Hematopoietic multipotent progenitor cell treated with erythropoietin and hydrocortisone succinate and interleukin-3 and kit ligand, for 6 days (in vitro differentiated cells): Measurements from ENCODE around the gene ALPI.
A peak's percentile ranks its signal among the peaks of the same experiment; 100 is the strongest.

Experiments used
- DNase-seq: peaks from one replicate; pipeline ENCODE4 v3.0.0-alpha.2; 2015

The ALPI gene

DNA sequence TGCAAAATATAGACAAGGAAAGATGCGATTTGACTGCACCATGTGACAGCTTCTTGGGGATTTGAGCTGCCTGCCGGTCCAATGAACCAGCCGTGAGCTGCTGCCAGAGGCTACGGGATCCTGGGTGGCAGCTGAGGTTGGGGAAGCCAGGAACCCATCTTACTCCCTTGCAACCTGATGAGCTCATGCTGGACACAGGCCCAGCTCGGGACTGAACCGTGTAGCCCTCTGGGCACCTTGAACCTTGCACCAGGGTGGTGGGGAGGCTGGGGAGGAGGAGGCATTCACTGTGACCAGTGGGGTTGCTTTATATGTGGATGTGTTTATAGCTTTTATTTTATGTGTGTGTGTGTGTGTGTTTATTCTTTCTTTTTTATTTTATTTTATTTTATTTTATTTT is 9.1 kb downstream of the ALPI start:
- DNase-seq = no peak

DNA sequence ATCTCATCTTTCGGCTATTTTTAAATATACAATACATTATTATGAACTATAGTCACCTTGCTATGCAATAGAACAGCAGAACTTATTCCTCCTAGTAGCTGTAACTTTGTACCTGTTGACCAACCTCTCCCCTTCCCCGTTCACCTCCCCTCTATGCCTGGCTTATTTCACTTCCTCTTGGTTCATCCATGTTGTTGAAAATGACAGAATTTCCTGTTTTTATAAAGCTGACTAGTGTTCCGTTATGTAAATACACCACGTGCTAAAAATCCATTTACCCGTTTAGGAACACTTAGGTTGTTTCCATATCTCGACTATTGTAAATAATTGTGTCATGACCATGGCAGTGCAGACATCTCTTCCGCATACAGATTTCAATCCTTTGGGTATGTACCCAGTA is 10.3 kb downstream of the ALPI start:
- no peak for DNase-seq

DNA sequence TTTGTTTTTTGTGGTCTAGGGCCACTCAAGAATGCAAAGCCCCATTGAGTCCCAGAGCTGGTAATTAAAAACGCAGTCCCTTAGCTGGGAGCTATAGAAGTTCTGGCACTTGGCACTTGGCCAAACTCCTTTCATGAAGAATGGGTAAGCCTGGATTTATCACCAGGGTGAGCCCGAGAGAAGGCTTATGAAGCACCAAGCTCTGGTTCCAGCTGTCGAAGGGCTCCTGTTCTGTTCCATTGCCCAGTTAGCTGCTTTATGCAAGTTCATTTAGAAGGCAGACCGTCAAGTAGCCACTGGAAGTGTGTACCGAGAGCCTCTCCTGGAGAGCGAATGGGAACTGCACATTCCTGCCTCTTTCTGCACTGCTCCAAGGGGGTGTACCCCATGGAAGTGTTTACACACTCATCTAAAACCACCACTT is 17.5 kb downstream of the ALPI start:
- peak; percentile 35 for DNase-seq

DNA sequence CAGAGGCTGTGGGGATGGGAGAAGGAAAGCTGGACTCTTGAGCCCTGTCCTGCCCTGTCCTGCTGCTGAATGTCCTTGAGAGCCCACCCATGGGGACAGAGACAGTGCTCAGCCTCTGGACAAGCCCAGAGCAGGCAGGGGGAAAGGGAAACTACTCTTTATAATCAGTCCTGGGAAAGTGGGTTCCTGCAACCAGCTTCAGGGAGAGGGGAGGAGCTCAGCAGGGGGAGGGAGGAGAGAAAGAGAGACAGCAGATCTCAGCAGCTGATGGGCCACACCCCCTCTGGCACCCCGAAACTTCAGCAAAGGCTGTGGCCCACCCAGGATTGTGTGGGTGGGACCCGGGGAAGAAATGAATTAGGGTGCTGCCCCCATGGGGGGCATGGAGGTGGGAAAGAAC is 20.1 kb downstream of the ALPI start:
- no peak for DNase-seq

DNA sequence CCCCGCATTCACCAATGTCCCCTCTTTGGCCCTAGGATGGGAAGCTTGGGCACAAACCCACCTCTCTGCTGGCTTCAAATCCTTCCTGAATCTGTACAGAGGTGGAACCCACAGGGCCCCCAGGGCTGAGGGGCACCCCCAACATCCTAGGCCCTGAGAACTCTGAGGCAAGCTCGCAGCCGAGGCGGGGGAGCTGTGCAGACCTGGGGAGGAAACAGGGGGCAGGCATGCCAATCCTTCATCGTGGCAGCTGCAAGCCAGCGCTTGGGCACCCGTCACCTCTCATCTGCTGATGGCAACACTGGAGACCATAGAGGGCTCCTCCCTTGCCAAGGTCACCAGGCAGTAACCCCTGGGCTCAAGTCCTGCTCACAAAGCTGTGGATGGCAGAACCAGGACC is 20.8 kb downstream of the ALPI start:
- DNase-seq = no peak

DNA sequence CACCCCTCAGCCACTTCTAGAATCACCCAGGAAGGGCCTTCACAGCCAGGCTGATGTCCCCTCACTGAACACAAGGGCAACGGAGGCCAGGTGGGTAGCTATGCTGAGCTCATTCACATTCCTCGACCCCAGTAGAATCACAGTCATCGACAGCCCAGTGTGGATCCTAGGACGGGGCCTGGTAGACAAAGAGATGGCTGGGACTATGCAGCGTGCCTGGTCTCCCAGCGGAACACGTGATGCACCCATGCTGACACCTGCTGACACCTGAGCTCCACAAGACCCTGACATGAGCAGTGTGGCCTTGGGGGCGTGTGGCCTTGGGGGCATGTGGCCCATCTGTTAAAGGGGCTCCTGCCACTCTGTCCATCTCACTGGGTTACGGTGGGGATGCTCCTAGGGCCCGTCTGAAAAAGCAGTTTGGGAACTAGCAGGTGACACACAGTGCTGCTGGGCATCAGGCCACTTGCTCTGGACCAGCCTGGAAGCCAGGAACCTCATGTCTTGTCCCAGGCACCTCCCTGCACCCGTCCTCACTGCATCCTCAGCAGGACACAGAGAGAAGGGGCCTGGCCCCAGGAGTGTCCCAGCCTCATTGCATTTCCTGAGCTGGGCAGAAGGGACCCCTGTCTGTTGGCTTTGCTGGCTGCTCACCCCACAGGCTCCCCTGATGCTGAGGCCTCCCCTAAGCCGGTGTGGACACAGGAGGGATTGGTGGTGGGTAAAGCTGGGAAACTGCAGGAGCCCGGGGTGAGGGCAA is 22.0 kb downstream of the ALPI start:
- DNase-seq = no peak

DNA sequence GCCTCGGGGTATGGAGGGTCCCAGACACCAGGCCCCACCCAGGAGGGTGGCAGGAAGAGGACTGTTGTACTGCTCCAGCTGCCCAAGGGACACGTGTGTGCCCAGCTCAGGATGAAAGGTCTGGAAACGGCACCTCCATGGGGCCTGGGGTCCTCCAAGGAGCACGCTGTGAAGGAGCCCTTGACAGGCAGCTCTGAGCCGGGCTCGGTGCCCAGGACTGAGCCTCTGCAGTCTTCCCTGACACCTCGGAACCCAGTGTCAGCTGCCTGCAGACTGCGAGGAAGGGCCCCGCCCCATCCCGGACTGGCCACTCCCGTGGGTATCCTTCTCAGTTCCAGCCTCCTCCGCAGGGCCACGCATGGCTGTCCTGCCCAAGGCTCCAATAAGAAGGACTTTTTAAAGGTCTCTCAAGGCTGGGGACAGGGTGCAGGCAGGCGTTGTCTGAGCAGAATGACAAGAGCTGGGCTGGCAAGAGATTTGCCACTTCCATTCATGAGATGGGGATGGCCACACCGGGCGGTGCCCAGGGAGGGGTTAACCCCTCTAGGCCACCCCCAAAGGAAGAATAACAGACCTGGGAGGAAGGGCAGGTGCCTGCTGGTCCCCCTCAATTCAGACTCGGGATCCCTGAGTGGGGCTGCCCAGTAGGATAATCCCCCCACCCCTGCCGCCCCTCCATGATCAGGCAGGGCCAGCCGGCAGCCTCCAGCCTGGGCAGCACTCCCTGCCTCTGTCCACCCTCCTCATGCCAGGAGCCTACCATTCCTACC is 22.8 kb downstream of the ALPI start:
- no peak for DNase-seq

DNA sequence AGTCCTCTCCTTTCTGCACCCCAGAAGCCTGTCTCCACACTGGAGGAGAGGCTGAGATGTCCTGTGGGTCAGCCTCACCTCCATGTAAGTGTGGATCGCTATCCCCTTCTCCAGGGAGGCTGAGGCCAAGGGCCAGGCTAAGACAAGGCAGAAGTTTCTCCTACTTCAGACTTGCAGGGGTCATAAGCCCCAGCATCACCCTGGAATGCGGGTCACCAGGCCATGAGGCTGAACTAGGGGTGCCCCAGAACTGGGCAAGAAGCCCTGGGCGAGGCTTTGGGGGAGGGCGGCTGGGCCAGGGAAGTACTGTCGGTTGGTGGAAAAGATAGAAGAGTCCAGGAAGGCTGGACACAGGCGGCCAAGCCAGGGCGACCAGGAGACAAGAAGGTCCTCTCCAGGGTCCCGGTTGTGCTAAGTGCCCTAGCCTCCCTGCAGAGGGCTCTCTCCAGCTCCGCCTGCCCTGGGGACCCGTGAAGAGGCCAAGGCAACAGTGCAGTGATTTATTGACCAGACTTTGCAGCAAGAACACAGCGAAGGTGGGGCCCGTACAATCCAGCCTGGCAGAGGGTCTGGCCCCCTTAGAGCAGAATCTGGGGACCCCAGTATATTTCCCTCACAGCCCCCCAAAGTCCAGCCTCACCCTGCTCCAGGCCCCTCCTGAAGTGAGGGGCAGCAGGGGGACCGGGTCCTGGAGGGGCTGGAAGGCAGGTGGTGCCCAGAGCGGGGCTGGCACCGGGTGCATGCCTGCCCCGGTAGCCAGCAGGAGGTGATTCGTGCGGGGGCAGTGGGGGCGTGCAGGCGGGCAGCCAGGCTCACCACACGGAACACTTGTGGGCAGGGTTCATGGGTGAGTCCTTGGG is 23.6 kb downstream of the ALPI start:
- DNase-seq = no peak

DNA sequence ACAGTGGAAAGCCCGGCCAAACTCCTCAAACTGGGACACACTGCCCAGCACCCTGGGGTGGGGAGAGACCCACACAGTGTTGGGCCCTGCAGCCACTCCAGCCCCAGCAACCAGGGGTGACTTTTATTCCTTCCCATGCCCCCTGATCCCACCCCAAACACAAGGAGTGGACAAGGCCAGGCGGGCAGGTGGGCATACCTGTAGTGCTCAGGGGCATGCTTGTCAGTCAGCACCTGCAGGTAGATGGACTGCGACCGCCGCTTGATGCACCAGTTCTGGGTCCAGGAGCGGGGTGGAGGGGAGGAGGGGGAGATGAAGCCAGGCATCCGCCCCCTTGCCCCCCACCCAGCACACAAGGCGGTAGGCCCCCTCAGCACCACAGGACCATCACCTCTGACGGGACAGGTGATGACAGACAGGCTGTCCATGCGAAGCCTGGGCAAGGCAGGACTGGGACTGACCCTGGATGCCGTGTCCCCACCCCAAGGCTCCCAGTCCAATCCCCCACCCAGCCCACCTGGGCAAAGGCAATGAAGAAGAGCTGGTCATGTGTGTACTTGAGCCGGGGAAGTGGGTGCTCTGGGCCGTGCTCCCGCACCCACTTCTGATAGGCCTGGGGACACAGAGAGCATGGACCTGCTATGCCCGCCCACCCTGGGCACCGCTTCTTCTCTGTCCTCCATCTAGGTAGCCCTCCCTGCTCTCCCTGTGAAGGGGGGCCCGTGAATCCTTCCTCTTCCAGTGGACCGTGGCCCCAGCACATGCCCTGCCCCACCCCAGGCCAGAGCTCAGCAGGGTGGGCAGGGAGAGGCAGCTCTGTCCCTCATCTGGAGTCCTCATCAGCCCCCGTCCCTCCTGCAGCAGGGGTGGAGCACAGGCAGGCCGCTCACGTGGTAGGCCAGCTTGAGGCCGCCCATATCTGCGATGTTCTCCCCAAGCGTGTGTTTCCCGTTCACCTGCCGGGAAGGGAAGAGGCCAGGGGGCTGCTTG is 24.5 kb downstream of the ALPI start:
- DNase-seq = no peak

DNA sequence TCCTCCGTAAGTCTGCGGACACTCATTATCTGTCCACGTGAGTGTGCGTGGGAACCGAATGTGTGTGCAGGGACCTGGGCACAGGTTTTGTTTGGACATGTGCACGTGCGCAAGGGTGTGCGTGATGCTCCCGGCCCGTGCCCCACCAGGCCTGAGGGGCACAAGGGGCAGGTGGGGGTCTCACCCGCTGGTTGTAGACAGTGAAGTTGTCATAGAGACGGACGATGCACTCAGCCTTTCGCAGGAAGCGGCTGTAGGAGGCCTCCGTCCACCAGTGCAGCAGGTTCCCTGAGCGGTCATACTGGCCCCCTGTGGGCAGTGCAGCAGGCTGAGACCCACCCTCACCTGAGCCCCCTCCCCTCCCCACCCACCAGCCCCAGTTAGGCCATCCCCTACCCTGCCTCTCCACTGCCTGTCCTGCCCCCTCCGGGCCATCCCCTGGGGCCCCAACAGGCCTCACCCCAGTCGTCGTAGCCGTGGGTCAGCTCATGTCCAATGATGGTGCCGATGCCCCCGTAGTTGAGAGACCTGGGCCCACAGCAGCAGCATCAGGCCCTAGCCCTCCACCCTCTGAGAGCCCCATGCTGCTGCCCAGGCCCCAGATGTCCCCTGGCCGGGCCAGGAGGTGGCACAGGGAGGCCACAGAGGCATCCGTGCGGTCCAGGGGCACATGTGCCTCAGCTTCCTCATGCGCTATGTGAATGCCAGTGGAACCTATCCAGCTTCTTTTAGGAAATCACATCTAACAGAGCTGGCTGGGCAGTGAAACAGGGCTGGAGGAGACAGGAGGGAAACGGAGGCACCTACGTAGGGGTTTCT is 25.6 kb downstream of the ALPI start:
- no peak for DNase-seq

DNA sequence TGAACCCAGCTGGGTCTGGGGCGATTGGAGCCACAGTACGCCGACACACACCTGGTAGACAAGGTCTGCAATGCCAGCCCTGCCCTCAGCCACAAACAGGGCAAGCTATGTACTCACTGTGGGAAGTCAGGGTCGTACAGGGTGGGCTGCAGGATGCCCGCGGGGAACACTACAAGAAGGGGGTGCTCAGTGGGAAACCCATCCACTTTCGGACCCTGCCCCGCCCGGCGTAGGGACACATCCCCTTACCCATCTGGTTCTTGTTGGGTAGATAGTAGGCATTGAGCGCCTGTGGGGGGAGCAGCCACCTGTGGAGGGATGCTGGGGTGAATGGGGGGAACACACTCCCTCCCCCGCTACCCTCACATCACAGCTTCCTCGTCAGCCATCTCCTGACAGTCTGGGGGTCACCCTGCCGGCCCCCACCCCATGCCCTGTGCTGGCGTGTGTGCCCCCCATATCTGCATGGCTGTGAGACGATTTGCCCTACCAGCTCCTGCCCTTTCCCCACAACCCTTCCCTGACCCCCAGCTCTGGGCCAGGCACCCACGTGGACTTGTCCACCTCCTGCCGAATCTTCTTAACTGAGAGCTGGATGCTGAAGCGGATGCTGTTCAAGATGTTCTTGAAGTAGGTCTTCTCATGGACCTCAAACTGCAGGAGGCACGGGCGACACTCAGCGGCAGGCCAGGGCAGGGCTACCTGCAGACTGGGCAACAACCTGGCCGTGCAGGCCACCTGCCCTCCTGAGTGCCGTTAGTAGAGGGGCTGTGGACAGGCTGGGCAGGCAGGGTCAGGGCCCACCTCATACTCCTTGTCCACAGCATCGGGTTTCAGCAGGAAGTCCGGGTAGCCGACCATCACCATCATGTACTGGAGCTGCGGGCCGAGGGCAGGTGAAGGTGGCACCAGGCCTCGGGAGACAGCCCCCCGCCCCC is 26.6 kb downstream of the ALPI start:
- no peak for DNase-seq

DNA sequence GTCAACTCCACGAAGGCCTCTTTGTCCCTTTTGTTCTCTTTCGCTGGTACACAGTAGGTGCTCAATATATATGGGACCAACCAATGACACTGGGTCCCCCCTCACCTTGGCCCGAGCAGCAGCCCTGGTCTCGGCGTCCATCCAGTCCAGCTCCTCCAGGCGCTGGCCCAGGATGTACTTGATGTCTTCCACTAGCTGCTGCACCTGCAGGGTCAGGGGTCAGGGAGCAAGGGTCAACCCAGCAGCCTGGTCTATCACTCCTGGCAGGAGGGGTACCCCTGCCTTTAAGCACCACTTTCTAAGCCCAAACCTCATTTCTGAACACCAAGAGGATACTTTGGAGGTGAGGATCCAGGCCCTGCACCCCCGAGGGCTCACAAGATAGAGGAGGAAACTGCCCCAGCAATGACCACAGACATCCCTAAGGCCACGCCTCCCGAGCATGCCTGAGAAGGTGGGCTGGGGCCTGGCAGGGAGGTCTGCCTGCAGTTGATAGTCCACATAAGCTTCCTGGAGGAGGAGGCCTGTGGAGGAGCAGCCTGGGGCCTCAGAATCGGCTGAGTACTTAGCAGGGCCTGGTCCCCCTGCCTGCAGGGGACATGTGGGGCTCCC is 27.5 kb downstream of the ALPI start:
- no peak for DNase-seq

DNA sequence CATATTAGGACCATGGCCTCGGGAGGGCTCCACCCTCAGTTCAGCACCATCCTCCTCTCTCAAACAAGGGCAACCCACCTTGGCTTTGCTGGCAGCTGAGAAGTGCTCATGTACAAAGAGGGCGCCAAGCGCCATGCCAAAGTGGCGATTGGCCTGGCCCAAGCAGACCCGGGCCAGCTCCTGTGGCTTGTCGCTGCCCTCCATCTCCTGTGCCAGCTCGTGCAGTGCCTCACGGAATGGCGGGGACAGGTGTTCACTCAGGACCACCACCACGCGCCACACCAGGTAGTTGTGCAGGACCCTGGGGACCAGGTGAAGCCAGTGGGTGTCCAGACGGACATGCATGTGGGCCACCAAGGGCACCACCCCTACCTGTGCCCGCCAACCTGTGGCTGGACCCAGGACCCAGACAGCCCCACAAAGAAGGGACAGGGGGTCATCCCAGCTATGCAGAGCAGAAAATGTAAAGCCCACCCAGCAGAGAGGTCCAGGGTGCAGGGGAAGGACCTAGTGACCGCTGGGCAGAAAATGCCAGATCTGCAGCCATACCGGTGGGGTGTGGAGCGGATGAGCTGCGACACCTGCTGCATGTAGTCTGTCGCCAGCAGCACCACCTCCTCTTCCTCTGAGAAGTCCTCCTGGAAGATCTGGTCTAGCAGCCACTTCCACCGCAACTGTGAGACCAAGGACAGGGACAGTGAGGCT is 28.1 kb downstream of the ALPI start:
- no peak for DNase-seq

DNA sequence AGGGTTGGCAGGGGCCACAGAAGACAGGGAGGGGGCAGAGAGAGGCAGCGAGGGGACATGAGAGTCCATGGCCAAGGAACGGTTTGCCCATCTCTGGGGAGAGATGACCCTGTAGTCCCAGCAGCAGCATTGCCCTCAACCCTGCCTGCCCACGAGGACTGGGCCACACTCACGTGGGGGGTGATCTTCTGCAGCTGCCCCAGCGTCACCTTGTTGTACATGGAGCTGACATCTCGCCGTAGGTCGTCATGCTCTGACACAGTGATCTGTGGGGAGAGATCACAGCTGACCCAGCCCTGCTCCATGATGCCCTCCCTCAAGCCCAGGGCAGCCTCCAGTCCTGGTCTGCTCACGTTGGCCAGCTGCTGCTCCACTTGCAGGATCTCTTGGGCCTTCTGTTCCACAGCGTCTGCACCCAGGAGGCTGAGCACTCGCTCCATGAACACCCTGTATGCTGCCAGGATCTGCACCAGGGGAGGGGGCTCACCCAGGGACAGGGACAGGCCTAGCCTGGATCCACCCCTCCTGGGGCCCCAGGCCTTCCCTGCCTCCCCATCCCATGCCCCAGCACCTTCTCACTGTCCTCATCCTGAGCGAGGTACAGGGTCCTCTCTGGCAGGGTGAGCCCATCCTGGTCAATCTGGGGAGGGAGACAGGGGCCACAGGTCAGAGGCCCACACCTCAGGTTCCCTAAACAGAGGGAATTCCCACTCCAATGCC is 28.8 kb downstream of the ALPI start:
- DNase-seq = no peak

DNA sequence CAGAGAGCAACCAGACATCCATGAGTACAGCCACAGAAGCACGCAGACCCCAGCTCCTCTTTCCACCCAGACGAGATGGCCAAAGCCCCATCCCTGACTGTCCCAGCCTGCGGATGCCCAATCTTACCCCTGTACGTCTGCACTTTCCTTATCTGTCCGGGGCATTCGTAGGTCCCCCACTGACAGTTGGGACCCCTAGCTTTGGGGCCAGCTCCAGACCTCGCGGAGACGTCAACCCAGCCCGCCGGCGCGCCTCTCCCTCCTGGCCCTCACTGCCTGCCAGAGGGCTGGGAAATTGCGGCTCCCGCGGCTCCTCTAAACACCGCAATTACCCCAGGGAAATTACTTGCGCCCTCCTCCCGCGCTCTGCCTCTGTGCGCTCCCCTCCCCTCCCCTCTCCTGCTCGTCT is 29.4 kb downstream of the ALPI start:
- DNase-seq = no peak

DNA sequence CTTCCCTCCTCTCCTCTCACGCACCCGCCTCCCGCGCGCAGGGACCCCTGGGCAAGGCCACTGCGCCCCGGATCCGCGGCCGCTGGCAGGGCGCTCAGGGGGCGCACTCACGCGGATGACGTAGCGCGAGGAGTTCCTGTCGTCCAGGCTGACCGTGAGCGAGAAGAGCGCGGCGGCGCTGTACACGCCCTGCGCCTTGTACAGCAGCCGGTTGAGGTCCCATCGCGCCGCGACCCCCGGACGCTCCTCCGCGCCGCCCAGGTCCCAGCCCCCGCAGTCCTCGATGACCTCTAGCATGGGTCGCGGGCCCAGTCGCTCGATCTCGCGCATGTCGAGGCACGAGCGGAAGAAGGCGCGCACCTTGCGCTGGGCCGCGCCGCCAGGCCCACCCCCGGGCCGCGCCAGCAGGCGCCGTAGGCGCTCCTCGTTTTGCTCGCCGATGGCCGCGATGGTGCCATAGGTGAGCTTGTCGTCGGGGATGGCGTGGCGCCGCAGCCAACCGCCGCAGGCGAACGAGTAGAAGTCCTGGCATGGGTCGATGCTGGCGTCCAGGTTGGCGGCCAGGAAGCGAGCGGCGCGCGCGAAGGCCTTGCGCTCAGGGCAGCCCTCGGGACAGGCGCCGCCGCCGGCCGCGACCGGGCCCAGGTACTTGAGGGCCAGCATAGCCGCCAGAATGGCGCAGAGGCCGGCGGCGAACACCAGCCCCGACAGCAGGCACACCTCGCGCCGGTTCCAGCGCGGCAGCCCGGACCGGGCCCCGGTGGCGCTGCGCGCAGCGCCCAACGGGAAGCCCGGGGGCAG is 30.0 kb downstream of the ALPI start:
- no peak for DNase-seq
